Keratinocyte (primary cell): ENCODE measurements around the gene BTRC.

Source experiments
- CTCF ChIP-seq, 3 experiments: IDR thresholded peaks in 1 of 3; conservative IDR thresholded peaks in 1 of 3; optimal IDR thresholded peaks in 1 of 3; 2 replicates in 2 of 3; 3 replicates in 1 of 3; pipeline versions ENCODE3 to v1.5.1; 2011; ENCODE audit warnings: low read length in 3 of 3, mild to moderate bottlenecking in 3 of 3, moderate library complexity in 2 of 3, control low read depth in 1 of 3, inconsistent platforms in 1 of 3; ENCODE audit not compliant: insufficient read depth in 2 of 3; ENCODE audit errors: extremely low read depth in 1 of 3
- EZH2 ChIP-seq: IDR thresholded peaks from one replicate; pipeline ENCODE4 v1.6.1; 2012; ENCODE audit warnings: inconsistent platforms, mild to moderate bottlenecking, low read length, moderate library complexity

- TF ChIP-seq EZH2 (no peak), CTCF (optimal IDR thresholded peaks at IDR 0.05 in 1 of 3, IDR thresholded peaks at IDR 0.05 in 1 of 3, conservative IDR thresholded peaks at IDR 0.05 in 1 of 3; ENCODE audit: extremely low read depth in 1 of 3, insufficient read depth in 2 of 3, low read length in 3 of 3) (no peak)
Measured at GRCh38 chr10:101322266-101323108, 31.5 kb upstream of the BTRC start.
